ENCODE measurements around the gene DOCK3. TPM values are rescaled to one million over a fixed set of nuclear protein-coding genes. Genes with fewer than 3 reads are reported as not detected.

The DOCK3 gene
- total RNA-seq, 1 experiment from 2014 or later = 2.2 TPM

DNA sequence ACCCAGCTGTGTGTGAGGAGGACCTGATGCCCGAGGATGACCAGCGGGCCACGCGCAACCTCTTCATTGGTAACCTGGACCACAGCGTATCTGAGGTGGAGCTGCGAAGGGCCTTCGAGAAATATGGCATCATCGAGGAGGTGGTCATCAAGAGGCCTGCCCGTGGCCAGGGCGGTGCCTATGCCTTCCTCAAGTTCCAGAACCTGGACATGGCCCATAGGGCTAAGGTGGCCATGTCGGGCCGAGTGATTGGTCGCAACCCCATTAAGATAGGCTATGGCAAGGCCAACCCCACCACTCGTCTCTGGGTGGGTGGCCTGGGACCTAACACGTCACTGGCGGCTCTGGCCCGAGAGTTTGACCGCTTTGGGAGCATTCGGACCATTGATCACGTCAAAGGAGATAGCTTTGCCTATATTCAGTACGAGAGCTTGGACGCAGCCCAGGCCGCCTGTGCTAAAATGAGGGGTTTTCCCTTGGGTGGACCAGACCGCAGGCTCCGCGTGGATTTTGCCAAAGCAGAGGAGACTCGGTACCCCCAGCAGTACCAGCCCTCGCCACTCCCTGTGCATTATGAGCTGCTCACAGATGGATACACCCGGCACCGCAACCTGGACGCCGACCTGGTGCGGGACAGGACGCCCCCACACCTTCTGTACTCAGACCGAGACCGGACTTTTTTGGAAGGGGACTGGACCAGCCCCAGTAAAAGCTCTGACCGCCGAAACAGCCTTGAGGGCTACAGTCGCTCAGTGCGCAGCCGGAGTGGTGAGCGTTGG is 717.8 kb downstream of the DOCK3 start:
- DNase-seq (ENCODE audit: extremely low read depth, low read depth) = no peak

DNA sequence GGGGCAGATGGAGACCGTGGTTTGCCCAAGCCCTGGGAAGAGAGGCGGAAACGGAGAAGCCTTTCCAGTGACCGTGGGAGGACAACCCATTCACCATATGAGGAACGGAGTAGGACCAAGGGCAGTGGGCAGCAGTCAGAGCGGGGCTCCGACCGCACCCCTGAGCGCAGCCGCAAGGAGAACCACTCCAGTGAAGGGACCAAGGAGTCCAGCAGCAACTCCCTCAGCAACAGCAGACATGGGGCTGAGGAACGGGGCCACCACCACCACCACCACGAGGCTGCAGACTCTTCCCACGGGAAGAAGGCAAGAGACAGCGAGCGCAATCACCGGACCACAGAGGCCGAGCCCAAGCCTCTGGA is 718.4 kb downstream of the DOCK3 start:
- no peak for DNase-seq (ENCODE audit: extremely low read depth, low read depth)

DNA sequence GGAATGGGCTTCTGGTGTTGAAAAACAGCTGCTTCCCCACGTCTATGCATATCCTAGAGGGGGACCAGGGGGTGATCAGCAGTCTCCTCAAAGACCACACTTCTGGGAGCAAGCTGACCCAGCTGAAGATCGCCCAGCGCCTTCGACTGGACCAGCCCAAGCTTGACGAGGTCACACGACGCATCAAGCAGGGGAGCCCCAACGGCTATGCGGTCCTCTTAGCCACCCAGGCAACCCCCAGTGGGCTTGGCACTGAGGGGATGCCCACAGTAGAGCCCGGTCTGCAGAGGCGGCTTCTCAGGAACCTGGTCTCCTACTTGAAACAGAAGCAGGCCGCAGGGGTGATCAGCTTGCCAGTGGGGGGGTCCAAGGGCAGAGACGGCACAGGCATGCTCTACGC is 718.8 kb downstream of the DOCK3 start:
- no peak for DNase-seq (ENCODE audit: extremely low read depth, low read depth)

DNA sequence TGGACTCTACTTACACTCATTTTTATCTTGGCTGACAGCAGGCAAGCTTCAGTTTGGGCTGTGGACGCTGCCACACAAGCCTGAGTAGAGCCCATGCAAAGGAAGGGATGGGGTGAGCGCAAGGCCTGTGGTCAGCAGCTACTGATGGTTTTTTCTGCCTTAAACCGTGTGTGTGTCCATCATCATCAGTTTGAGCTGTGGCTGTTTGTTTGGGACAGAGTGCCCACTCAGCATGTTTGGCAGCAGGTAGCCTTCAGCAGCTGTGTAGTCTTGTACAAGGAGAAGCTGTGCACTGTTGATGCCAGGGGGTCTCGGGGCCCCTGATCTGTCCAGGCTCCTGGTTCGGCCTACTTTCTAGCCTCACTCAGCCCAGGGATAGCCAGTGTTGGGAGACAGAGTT is 719.8 kb downstream of the DOCK3 start:
- no peak for DNase-seq (ENCODE audit: extremely low read depth, low read depth)

DNA sequence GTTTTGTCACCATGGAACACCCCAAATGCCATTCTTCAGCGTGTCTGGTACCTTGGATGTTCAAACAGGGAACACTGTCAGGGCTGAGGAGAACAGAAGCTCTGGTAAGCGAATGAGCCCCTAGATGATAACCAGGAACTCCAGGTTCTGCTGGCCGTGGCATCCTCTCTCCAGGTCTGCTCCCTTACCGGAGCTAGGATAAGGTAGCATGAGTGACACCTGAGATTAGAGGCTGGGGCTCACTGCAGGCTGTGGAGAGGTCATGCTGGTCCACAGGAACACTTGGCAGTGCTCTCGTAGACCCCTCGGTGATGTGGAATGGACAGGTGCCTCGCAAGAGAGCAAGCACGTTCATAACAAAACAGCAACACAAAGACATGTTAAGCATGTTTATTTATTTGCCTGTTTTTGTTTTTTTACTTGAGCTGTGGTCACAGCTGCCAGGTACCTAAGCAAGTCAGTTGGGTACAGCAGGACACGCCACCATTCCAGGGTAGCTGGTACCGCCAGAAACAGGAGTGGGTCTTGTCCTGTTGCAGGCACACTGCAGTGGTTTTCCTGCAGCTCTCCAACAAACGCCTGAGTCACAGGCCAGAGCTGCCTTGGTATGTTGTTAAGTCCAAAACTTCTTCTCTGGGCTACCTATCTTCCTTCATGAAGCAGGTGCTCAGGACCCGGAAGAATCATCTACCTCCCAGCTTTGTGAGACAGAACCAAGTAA is 720.9 kb downstream of the DOCK3 start:
- DNase-seq (ENCODE audit: extremely low read depth, low read depth) = no peak

DNA sequence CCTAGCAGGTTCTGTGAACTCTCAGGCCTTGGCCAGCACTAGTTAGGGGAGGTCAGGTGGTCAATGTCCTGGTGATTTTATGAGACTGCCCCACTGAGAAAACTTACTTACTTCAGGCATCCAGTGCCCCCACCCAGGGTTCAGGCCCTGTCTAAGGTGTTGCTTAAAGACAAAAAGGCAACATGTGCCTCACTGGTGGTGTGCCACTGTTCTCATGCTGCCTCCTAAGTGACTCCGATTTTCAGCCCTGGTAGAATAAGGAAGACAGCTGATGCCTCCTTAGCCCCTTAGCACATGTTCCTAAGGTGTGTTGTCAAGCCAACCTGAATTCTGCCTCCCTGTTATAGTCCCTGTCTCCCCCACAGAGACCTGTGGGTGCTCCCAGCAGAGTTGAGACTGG is 721.7 kb downstream of the DOCK3 start:
- DNase-seq (ENCODE audit: extremely low read depth, low read depth) = no peak

DNA sequence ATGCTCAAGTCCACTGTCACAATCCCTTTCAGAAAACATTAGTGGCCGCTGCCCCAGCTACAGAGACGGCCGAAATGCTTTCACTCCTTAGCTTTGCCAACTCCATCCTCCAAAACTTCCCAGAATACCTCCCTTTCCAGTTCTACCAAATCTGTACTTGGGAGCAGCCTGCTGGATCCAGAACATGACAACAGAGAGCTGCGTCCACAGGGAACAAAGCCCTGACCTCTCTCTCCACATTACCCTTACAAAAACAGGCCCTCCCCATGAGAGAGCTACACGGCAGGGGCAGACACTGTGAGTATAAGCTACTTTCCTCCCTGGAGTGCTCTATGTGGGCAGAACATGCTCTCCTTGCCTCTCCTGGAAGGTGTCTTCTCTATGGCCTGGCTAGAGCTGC is 722.7 kb downstream of the DOCK3 start:
- no peak for DNase-seq (ENCODE audit: extremely low read depth, low read depth)

DNA sequence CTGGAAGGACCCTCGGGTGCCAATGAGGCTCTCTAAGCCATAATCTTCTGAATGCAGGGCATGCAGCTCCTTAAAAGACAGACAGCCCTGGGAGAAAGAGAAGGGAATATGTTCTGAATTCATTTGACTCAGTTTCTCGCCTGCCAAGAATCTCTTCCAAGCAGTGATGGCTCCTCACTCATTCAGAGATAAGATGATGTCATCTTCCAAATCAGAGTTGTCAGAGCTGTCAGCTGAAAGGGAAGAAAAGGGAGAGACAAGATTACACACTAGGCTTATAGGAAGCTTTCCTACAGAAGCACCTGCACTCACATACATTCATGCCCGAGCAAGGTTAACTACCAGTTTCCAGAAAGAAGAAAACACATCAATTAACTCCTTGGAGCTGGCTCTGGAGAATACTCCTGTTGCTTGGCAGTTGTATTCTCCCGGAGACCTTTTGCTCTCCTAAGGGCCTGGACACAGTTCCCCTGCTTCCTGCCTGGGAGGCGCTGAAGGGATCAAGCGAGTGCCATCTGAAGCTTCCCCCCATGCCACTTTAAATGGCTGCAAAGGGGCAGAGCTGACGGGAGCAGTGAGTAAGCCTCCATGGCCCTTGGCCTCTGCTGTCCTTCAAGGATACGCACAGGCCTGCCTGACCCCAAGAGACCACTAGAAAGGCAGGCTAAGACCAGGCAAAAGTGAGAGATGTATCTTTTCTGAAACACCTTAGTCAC is 724.0 kb downstream of the DOCK3 start:
- no peak for DNase-seq (ENCODE audit: extremely low read depth, low read depth)

DNA sequence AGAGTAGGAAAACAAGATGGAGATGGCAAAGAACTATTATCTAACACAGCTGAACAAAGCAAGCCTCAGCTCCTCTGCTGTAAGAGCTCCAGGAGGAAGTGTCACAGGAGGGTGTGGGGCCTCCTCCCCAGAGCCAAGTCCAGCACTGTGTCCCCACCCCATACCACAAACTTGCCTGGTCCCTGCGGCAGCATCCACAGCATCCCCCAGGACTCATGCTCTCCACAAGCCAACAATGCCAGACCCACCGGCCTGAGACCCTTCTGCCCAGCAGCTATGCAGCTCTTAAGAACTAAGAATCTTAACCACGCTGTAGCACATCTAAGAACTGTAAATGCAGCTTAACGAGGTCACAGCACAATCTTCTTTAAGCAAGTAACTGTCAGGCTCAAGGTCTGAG is 725.4 kb downstream of the DOCK3 start:
- DNase-seq (ENCODE audit: extremely low read depth, low read depth) = no peak

DNA sequence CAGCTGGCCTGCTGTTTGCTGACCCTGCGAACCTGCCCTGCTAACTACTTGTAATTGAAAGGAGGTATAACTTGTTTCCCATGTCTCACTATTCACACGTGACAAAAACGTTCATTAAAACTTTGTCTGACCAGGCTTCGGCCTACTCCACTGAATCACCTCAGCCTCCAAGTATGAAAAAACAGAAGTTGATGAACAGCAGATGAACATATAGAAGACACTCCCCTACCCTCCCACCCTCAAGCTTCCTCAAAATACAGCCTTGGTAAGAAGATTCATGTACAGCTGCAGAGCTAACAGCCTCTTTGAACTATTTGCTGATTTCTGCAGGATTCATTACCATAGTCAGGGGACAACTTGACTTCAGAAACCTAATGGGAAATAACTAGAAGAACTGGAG is 727.0 kb downstream of the DOCK3 start:
- no peak for DNase-seq (ENCODE audit: extremely low read depth, low read depth)

DNA sequence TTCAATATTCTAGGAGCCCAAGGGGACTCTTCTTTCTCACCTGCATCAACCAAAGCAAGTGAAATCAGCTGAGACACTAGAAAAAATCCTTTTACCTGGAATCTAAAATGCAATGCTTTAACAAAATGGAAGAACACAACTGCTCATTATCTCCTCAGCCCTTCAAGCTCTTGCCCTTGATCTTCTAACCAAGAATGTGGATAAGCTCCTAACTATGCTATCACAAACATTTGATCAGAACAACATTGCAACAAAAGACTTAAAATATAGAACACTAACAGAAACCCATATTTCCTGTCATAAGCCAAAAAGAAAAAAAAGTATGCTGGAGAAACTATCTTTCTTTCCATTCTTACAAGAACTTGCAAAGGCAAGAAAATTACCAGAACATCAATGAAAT is 728.9 kb downstream of the DOCK3 start:
- no peak for DNase-seq (ENCODE audit: extremely low read depth, low read depth)

DNA sequence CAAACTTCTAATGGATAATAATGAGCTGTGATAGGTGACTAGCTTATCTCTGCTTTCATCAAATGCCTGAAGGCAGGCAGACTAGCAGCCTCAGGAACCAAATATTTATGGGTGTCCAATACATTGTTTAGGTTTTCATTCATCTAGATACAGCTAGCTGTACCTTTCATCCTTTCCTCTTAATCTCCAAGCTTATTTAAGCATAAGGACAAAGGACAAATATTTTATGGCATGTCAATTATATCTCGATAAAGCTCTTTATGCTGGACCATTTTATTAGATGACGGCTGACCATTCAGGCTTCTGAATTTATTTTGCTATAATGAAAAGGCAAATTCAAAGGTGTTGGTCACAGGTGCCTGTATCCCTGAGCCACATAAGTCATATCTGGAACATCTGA is 733.3 kb downstream of the DOCK3 start:
- DNase-seq (ENCODE audit: extremely low read depth, low read depth) = no peak

DNA sequence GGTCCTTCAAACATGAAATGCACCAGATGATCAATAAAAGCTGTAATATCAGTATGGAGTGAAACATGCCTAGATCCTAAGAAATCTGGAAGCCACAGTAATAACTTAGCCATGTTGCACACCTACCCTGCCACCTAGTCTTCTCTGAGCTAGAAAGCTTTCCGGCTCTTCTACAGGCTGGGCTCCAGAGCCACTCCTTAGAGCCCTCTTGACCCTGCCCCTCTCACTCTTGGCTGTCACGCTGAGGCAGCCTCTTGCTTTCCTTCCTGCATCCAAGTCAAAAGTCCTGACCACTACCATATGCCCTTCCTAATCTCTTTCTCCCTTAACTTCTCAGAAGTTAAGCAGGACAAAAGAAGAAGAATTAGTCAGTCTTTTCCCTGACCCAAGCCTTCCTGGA is 734.1 kb downstream of the DOCK3 start:
- no peak for DNase-seq (ENCODE audit: extremely low read depth, low read depth)

DNA sequence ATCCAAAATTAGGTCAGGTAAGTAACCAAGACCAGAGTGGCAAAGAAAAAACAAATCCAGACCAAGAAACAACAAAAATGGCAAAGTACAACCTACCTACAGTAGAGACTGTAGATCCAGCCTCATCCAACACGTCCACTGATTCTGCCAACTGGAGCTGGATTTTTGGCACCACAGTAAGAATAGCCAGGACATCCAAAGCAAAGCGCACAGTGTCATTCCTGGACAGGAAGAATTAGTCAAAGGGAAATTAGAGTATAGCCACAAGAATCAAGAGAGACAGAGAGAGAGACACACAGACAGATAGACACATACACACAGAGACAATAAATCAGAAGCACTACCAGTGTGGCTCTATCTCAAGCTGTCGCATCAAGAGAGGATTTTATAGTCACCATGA is 747.5 kb downstream of the DOCK3 start:
- DNase-seq (ENCODE audit: extremely low read depth, low read depth) = no peak

DNA sequence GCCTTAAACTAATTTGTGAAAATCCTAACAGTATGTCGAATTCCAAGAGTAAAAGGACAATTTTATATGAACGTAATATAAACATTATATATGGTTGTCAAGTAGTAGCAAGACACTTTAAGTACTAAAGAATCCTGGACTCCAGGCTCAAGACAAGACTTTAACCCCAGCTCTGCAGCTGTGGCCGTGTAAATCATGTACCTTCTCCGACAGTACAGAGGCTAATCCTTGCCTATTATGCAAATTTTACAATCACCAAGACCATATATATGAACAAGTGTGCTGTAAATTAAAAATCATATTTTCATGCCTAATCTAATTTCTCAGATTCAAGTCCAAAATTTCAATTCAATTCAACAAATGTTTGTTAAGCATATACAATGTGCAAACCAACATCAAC is 752.2 kb downstream of the DOCK3 start:
- DNase-seq (ENCODE audit: extremely low read depth, low read depth) = no peak

DNA sequence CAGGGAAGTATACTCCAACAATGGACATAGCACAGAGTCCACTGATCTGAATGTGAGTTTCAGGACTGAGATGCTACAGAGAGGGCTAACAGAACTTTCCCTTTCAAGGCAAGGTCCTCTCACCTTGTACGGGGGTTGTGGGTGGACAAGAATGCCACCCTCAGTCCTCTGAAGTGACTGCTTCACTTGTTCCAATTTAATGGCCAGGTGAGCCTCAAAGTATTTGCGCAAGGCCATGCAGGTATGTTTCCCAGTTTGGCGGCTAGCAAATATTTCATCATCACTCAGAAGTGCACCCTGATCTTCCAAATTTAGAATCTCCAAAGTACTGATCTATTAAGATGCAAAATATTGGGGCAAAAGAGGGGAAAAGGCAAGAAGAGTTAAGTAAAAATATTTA is 754.4 kb downstream of the DOCK3 start:
- DNase-seq (ENCODE audit: extremely low read depth, low read depth) = no peak

Small RNA genes lying within 50 kb of the gene (small RNA-seq; reads per million reads assigned to genes)
- gene MIR4787 (0 to 0.12 reads per million in 2 experiments), gene PPIAP69 (0 reads per million in 2 experiments)

Other genes starting within 250 kb of the DOCK3 start
- 0.02 and 0.06 TPM in 2 replicates for gene CACNA2D2, start 171.3 kb upstream of the DOCK3 start, total RNA-seq (2014; rRNA removed; shearing (Covaris generic))
- 3.2 and 3.5 TPM in 2 replicates for gene C3orf18, start 107.2 kb upstream of the DOCK3 start, total RNA-seq (2014; rRNA removed; shearing (Covaris generic))
- gene HEMK1, start 105.4 kb upstream of the DOCK3 start, total RNA-seq (2014; rRNA removed; shearing (Covaris generic)) = 7.0 and 12.0 TPM in 2 replicates
- 0.20 and 0.40 TPM in 2 replicates for gene CISH, start 63.2 kb upstream of the DOCK3 start, total RNA-seq (2014; rRNA removed; shearing (Covaris generic))
- gene MAPKAPK3, start 57.8 kb upstream of the DOCK3 start, total RNA-seq (2014; rRNA removed; shearing (Covaris generic)) = 31.6 and 39.4 TPM in 2 replicates